HG02798 (cell line): ENCODE measurements around the gene CKAP4.
"Not testable (repeated sequence)": the region's sequence is repeated elsewhere in the genome, so short reads cannot be mapped to it uniquely, and the experiment has no call there.

Experiments used
- ATAC-seq: cut with Tn5 transposase; IDR thresholded peaks from one replicate; pipeline ENCODE4 v1.9.1; 2021; ENCODE audit warnings: mild to moderate bottlenecking; ENCODE audit not compliant: unreplicated experiment, poor library complexity

CKAP4 gene

DNA sequence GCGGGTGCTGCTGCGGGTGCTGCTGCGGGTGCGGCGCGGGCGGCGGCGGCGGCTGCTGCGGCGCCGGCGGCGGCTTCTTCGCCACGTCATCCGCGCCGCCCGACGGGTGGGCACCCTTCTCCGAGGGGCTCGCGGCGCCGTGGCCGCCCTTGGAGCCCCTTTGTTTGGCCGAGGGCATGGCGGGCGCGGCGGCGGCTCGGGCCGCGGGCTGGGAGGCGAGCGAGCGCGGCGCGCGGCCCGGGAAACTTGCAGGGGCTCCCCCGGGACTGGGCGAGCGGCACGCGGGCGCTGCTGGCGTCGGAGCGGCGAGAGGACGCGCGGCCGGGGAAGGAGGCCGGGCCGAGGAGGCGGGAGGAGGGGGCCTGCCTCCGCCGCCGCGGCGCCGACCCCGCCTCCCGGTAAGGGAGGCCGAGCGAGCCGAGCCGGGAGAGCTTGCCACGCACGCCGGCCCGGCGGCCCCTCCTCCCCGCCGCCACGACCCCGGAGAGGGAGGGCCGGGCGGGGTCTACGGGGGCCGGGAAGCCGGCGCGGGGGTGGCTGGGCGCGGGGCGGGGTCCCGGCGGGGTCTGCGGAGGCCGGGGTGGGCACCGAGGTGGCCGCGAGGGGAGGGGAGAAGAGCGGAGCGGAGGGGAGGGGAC, at the start of gene CKAP4:
Gene CKAP4 (minus strand): TSS at position 347 of the 638 bp plus-strand sequence. CDS start 169 bp downstream, at position 178.
- ATAC-seq = peak; percentile 69

DNA sequence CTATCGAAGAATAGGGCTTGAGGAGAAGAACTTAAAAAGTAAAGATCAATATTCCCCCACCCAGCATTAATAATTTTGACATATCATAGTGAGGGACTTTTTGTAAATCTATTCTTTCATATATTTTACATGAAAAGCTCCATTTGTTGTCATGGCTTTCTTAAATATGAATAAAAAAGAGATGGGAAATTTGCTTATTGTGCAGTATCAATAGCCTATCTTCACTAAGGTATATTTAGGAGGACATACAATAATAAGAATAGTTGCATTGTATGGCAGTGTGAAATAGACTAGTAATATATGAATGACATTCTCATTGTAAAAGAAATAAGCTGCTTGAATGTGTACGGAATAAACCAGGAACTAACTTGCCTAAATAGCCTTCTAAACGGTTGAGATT, 49.3 kb upstream of the CKAP4 start:
- no peak for ATAC-seq

DNA sequence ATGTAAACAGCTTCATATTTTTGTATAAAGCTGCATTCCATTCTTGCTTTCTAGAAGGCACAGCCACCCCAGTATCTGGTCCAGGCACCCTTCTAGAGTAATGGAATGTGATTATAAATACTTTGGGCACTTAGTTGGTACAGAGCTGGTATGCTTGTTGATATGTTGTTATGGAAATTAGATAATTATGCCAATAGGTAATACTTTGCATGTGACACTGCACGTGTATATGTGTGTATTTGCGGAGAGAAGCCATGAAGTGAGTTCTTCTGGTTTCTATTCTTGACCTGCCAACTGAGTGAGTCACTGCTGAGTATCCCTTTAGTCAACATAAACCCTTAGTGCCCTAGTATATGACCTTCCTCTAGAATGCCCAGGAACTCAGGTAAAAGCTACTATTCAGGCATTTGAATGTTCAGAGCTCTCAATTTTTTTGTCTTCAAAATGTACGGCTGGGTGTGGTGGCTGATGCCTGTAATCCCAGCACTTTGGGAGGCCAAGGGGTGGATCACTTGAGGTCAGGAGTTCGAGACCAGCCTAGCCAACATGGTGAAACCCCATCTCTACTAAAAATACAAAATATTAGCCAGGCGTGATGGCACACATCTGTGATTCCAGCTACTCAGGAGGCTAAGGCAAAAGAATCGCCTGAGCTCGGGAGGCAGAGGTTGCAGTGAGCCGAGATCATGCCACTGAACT, 48.5 kb upstream of the CKAP4 start:
- ATAC-seq = no peak

GRCh38 chr12:106292339-106292738, 44.5 kb upstream of the CKAP4 start:
- ATAC-seq = no peak

DNA sequence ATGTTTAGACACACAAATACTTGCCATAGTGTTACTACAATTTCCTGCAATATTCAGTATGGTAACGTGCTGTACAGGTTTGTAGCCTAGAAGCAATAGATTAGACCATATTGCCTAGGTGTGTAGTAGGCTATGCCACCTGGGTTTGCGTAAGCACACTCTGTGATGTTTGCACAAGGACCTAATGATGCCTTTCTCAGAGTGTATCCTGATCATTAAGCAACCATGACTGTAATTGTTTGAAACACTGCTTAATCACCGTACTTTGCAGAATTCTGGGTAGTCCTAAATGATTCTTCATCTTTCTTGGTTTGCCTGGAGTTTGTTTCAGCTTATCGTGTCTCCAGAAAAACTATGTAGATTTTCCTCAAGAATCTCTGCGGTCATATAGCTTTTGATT, 43.5 kb upstream of the CKAP4 start:
- no peak for ATAC-seq

GRCh38 chr12:106290666-106291065, 42.8 kb upstream of the CKAP4 start:
- no peak for ATAC-seq

DNA sequence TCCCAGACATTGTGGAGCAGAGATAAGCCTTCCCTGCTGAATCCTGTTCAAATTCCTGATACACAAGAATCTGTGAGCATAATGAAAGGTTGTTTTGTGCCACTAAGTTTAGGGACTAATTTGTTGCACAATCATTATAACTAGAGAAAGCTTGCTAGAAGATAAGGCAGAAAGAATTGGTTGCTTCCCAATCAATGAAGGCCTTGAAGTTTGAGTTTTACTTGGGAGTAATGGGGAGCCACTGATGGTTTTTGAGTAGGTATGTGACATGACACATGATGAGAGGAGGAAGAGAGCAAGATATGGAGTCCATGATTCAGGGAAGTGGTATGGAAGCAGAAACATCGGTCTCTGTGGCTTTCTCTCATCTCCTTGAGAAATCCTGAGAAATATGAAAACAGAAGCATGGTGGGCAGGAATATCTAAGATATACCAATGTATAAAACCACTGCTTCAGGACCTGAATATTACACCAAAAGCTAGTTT, 41.4 kb upstream of the CKAP4 start:
- ATAC-seq = no peak

DNA sequence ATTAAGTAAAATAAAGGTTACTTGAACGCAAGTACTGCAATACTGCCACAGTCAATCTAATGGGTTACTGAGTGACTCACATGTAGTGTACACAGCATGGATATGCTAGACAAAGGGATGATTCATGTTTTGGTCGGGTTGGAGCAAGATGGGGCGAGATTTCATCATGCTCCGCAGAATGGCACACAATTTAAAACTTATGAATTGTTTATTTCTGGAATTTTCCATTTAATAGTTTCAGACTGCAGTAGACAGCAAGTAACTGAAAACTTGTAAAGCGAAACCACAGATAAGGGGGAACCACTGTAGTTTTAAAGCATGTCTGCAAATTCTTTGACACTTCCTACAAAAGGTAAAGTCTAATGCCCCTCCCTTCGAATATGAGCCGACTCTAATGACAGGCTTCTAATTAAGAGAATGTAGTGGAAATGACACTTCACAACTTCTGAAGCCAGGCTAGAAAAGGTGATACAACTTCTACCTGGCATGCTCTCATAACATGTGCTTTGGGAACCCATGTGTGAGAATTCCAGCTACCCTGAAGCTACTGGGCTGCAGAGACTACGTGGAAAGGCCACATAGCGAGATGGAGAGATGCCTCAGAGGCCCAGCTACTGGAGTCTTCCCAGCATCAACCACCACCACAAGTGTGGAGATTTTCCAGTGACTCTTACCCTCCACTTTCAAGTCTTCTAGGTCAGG, 40.8 kb upstream of the CKAP4 start:
- ATAC-seq = no peak

- ATAC-seq = no peak
Observed at GRCh38 chr12:106288101-106288493, 40.3 kb upstream of the CKAP4 start.

DNA sequence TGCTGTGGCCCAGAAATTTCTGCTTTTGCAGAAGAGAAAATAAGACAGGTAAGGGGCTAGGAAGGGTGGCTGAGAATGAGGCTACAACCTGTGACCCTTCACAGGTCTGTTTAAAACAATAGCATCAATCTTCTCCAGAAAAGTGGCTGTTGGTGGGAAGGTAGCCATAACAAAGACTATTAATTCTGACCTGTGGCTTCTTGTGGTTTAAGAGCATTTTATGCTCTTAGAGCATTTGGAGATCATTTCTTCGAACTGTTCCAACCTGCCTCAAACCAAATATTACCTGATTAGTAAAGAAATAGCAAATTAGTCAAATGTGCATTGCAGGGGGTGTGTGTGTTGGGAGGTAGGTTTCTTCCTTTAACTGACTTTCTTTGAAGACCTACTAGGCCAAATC, 39.5 kb upstream of the CKAP4 start:
- ATAC-seq = no peak

- ATAC-seq = not testable (repeated sequence)
Observed at GRCh38 chr12:106286576-106287162, 38.8 kb upstream of the CKAP4 start.

- ATAC-seq = peak; percentile 34
Observed at GRCh38 chr12:106285982-106286381, 38.2 kb upstream of the CKAP4 start.

DNA sequence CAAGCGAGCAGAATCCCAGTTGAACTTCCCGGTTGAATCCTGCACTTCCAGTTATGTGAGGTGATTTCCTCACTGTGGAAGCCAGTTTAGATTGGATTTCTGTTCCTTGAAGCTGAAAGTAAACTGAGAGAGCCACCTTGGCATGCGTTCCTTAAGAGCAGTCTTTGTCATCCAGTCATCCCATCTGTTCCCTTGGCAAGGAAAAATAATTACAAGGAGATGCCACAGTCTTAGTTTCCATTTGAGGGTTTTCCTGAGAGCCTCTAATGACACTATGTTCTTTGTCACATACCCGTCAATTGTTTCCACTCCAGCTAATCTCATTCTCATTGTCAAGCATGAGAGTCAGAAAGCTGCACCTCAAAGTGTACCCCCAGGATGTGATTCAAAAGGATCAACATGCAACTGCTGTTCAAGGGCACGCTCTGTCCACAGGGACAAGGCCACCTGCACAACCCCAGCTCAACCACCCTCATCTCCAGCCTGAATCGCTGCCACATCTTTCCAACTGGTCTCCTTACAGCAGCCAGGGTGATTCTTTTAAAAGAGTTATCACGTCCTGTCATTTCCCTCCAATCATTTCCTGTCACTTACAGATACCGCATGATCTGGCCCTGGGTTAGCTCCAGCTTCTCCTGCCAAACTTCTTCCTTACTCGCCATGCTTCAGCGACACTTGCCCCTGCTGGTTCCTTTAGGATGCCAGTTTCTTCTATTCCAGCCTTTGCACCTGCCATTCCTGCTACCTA, 36.7 kb upstream of the CKAP4 start:
- no peak for ATAC-seq

- no peak for ATAC-seq
Observed at GRCh38 chr12:106282457-106283097, 34.8 kb upstream of the CKAP4 start.

GRCh38 chr12:106281804-106282203, 34.0 kb upstream of the CKAP4 start:
- no peak for ATAC-seq

DNA sequence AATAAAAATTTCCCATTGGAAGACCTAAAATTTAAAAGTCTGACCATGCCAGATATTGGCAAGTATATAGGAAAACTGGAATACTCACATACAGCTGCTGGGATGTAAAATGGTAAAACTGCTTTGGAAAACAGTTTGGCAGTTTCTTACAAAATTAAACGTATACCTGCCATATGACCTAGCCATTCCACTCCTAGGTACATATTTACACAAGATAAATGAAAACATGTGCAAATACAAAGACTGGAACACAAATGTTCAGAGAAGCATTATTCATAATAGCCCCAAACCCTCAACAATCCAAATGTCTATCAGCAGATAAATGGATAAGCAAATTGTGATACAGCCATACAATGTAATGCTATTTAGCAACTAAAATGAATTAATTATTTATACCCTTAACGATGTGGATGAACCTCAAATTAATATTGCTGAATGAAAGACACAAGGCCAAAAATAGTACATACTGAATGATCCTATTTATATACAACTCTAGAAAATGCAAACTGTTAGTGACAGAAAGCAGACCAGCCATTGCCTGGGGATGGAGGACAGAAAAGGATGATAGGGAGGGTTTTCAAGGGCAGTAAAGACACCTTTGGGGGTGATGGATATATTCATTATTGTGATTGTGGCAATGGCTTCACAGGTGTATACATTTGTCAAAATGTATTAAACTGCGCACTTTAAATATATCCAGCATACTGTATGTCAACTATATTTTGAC, 33.4 kb upstream of the CKAP4 start:
- no peak for ATAC-seq

- no peak for ATAC-seq
Observed at GRCh38 chr12:106280106-106280505, 32.3 kb upstream of the CKAP4 start.

DNA sequence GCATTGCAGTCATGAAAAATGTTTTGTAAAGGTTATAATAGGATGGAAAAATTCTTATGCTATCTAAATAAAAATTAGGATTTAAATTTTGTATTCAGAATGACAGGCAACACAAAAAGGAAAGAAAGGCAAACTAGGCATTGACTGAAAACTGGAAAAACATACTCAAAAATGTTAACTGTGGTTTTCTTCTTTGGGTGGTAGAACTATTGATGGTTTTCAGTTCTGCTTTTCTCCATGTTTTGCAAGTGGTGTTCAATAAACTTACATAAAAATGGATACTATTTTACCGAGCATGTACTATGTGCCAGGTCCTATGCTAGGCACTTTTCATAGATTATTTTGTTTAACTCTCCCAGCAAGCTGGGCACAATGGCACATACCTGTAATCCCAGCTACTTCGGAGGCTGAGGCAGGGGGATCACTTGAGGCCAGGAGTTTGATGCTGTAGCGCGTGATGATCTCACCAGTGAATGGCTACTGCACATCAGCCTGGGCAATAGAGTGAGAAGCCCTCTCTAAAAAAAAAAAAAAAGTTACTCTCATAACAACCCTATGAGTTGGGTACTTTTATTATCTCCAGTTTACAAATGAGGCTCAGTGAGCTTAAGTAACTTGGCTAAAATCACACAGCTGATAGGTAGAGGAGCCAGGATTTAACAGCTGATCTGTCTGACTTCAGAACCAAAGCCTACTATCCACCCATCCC, 28.4 kb upstream of the CKAP4 start:
- peak; percentile 76 for ATAC-seq

DNA sequence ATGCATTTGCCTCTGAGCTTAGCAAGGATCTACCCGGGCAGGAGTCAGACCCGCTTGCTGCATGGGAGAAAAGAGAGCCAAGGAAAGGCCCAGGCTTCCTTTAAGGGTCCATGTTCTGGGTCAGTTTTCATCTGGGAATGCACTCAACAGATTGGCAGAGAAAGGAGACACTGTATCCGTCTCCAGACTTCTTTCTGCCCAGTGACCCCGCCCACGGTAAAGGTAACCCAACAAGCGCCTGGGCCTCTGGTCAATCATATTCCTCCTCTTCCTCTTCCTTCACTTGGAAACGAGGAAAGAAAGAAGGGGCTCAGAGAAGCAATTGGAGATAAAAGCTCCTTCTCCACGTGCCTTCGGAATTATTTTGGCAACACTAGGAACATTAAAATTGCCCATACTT, 27.6 kb upstream of the CKAP4 start:
- ATAC-seq = no peak
